Suprapubic skin (tissue), 4 donors: Measurements from ENCODE around the gene NTPCR. TPM values are rescaled to one million over a fixed set of nuclear protein-coding genes. Genes with fewer than 3 reads are reported as not detected.

ENCODE experiments used
- DNase-seq, 2 donors: peaks; one replicate each; pipeline ENCODE4 v3.0.0-alpha.2; 2019; ENCODE audit warnings: low spot score in 2 of 2
- H3K27ac ChIP-seq: fragments of 200-600 bp; sonication (generic); one replicate; pipeline ENCODE4 v1.5.1; 2019
- H3K27me3 ChIP-seq: fragments of 200-600 bp; sonication (generic); one replicate; pipeline ENCODE4 v1.5.1; 2019
- H3K36me3 ChIP-seq: fragments of 200-600 bp; sonication (generic); one replicate; pipeline ENCODE4 v1.5.1; 2019
- H3K4me1 ChIP-seq: fragments of 200-600 bp; sonication (generic); one replicate; pipeline ENCODE4 v1.5.1; 2019
- H3K4me3 ChIP-seq: fragments of 200-600 bp; sonication (generic); one replicate; pipeline ENCODE4 v1.5.1; 2019; ENCODE audit warnings: mild to moderate bottlenecking
- H3K9me3 ChIP-seq: fragments of 200-600 bp; sonication (generic); one replicate; pipeline ENCODE4 v1.5.1; 2019
- EP300 ChIP-seq: sonication (generic); formaldehyde crosslinking; IDR thresholded peaks from one replicate; pipeline ENCODE4 v1.6.1; 2017; ENCODE audit warnings: antibody characterized with exemption
- POLR2A ChIP-seq, 2 donors: fragments of 450-650 bp; IDR thresholded peaks; one replicate each; pipeline ENCODE4 v1.6.1; 2017; ENCODE audit warnings: antibody characterized with exemption in 2 of 2, mild to moderate bottlenecking in 2 of 2, moderate library complexity in 2 of 2
- POLR2AphosphoS5 ChIP-seq, 3 donors: sonication (generic); formaldehyde crosslinking; IDR thresholded peaks; one replicate each; pipeline ENCODE4 v1.6.1; 2017; ENCODE audit warnings: antibody characterized with exemption in 3 of 3
- WGBS: methylation state at CpG from one replicate; pipeline ENCODE4 v1.1.5; 2018; 5-methylcytosine and 5-hydroxymethylcytosine counted together
- total RNA-seq, 4 donors: library from RNA; depleted of rRNA; stranded (reverse); fragments of >200 nt; gene quantifications; one replicate each; pipeline ENCODE4 v1.1.0, GENCODE V29; 2016
- TF ChIP-seq, protein P1 (sequence below), 2 donors: fragments of 200-600 bp in 1 of 2; fragments of 450-650 bp in 1 of 2; sonication (generic) in 1 of 2; IDR thresholded peaks; one replicate each; pipeline ENCODE4 v1.5.1; 2016 to 2019; ENCODE audit warnings: antibody characterized with exemption in 2 of 2, mild to moderate bottlenecking in 1 of 2, moderate library complexity in 1 of 2

The NTPCR gene
- total RNA-seq, 4 donors from 2014 or later: 18.6 to 35.9 (median 28.4) TPM

DNA sequence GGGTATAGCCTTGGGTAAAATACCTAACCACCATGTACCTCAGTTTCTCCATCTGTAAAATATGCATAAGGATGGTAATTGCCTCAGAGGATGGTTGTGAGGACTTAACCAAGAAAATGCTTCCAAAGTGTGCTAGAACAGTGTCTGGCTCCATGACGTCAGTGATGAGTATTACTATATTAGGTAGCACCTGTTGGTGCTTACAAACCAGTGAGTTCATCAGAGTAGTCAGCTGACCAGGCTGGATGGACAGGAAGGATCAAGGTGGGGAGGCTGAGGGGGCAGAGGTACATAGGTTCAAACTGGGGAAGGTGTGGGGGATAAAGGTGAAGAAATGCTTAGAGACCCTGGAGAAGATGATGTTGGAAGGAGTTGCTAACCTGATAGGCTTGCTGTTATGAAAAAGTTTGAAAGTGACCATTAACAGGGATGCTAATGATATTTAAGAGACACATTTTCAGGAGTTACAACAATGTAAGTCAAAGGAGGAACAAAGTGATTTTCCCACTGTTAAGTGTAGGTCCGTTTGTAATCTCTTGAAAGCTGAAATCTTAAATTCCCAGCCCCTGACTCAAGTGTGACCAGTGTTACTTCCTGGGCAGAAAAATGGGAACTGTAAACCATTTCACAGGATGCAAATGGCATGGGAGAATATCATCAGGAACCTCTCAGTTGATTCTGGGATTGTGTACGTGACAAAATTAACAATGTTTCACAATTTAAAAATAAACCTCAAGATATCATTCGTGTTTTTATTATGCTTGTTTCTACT, 4.4 kb downstream of the NTPCR start:
- no peak for TF ChIP-seq POLR2AphosphoS5 (IDR thresholded peaks at IDR 0.05)
- TF ChIP-seq EP300: no peak
- TF ChIP-seq, protein P1, sequence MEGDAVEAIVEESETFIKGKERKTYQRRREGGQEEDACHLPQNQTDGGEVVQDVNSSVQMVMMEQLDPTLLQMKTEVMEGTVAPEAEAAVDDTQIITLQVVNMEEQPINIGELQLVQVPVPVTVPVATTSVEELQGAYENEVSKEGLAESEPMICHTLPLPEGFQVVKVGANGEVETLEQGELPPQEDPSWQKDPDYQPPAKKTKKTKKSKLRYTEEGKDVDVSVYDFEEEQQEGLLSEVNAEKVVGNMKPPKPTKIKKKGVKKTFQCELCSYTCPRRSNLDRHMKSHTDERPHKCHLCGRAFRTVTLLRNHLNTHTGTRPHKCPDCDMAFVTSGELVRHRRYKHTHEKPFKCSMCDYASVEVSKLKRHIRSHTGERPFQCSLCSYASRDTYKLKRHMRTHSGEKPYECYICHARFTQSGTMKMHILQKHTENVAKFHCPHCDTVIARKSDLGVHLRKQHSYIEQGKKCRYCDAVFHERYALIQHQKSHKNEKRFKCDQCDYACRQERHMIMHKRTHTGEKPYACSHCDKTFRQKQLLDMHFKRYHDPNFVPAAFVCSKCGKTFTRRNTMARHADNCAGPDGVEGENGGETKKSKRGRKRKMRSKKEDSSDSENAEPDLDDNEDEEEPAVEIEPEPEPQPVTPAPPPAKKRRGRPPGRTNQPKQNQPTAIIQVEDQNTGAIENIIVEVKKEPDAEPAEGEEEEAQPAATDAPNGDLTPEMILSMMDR (IDR thresholded peaks at IDR 0.05): no peak
- no peak for TF ChIP-seq POLR2A (IDR thresholded peaks at IDR 0.05)
- Histone ChIP-seq H3K4me3 (no peak overlapping the region), H3K9me3 (no peaks in the 10 kb centered on the region), H3K36me3 (peaks cover 19% of the 10 kb centered on the region), H3K27me3 (no peaks in the 10 kb centered on the region), H3K4me1 (peaks cover 22% of the 10 kb centered on the region), H3K27ac (no peak overlapping the region)
- DNase-seq: no peak
- 86% methylated on average over 4 of the region's 4 CpGs for WGBS

DNA sequence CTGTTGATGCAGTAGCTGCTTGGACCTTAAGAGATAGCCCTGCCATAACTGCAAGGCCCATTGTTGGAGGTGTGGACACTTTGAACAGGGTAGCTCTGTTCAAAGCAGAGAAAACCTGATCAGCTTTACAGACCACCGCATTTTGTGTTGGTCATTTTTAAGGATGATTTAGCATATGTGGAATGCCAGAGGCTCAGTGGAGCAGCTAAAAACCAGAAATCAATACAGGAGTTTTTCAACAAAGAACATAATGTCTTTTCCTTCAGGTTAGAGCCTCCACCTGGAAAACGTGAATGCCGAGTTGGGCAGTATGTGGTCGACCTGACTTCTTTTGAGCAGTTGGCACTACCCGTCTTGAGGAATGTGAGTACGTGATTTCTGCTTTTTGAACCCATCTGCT, 5.7 kb downstream of the NTPCR start:
- H3K4me1 ChIP-seq: peaks cover 16% of the 10 kb centered on the region
- no peak for TF ChIP-seq EP300
- TF ChIP-seq, protein P1 (IDR thresholded peaks at IDR 0.05): no peak
- TF ChIP-seq POLR2AphosphoS5 (IDR thresholded peaks at IDR 0.05): no peak
- no peak for TF ChIP-seq POLR2A (IDR thresholded peaks at IDR 0.05)
- 94% methylated on average over 6 of the region's 6 CpGs for WGBS
- H3K4me3 ChIP-seq: no peak overlapping the region
- H3K9me3 ChIP-seq: no peaks in the 10 kb centered on the region
- peaks cover 19% of the 10 kb centered on the region for H3K36me3 ChIP-seq
- H3K27me3 ChIP-seq: no peaks in the 10 kb centered on the region
- no peak overlapping the region for H3K27ac ChIP-seq
- DNase-seq: no peak

DNA sequence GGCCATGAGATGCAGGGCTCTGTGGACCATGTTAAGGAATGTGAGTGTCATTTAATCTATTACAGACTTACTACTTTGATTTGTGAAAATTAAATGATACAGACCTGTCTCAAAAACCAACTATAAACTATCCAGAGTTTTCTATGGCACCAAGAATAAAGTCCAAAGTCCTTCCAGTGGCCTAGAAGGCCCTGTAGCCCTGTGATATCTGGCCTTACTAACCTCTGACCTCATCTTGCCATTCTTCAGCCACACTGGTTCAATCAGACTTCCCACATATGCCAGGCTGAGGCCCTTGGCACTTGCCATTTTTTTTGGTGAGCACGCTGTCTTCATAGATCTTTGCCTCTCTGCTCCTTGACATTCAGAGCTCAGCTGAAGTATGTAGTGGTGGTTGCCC, 7.7 kb downstream of the NTPCR start:
- H3K4me1 ChIP-seq: peaks cover under 1% of the 10 kb centered on the region
- H3K27ac ChIP-seq: no peak overlapping the region
- WGBS: 100% methylated on average over 1 of the region's 1 CpG
- H3K27me3 ChIP-seq: no peaks in the 10 kb centered on the region
- TF ChIP-seq, protein P1 (IDR thresholded peaks at IDR 0.05): no peak
- TF ChIP-seq EP300: no peak
- no peak for TF ChIP-seq POLR2AphosphoS5 (IDR thresholded peaks at IDR 0.05)
- TF ChIP-seq POLR2A (IDR thresholded peaks at IDR 0.05): no peak
- no peaks in the 10 kb centered on the region for H3K9me3 ChIP-seq
- no peak for DNase-seq
- H3K4me3 ChIP-seq: no peak overlapping the region
- H3K36me3 ChIP-seq: peaks cover 19% of the 10 kb centered on the region

DNA sequence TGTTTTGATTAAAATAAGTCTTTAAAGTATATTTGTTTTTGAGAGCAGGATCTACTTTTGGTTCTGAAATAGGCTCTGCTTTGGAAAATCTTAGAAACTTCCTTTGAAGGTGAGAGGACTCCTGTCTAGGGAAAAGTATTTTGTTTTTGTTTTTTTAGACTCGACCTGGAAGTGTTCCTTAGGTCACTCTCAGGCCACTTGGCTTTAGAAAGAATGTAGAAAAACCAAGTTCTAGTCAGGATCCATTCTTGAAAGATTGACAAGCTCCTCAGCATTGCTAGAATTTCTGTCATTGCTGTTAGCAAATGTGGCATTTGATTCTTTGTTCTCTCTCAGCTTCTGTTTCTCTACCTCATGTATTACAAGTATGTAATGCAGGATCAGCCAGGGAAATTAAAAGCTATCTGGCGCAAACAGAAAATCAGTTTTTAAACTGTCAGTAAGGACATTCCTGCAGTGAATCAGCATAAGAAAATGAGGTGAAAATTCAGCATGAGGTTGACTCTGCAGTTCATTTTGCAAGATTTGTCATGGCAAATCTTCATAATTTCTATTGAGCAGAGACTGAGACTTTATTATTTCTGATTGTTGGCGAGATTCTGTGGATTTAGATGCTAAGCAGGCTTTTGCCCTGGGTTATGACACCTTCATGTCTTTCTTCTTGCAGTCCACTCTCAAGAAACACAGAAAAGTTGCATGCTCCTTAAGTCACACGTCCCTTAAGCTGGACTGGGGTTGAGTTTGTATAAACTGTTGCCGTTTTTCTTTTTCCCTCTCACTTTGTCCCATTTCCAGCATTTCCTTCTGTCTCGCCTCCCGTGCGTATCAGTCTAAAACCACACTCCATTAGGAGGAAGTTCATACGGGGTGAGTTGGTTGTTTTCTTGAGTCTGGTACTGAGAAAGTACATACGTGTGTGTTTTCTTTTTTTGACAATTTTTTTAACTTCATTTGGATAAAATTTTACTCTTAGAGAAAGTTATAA, 12.6 kb downstream of the NTPCR start:
- Histone ChIP-seq H3K4me3 (no peak overlapping the region), H3K9me3 (no peaks in the 10 kb centered on the region), H3K27ac (no peak overlapping the region), H3K4me1 (no peaks in the 10 kb centered on the region), H3K27me3 (no peaks in the 10 kb centered on the region), H3K36me3 (peaks cover 23% of the 10 kb centered on the region)
- WGBS: 71% methylated on average over 10 of the region's 10 CpGs
- no peak for DNase-seq
- TF ChIP-seq POLR2A (IDR thresholded peaks at IDR 0.05) (no peak), POLR2AphosphoS5 (IDR thresholded peaks at IDR 0.05) (no peak), EP300 (no peak)
- TF ChIP-seq, protein P1 (IDR thresholded peaks at IDR 0.05): no peak

DNA sequence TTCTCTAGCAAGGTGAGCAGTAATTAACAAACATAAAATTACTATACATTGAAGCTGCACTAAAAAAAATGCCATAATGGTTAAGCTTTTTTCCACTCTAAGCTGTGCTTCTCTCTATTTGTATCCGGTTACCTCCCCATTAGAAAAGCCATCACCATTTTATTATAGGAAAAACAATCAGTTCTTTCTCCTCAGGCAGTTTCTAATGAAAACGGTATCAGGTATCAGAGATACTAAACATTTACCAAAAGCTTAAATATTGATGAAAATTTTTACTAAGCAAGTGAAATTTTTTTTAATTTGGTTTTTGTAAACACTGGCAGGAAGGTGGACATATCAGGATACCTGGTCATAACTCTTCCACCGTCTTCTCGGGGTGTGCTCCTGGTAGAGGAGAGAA, 14.2 kb downstream of the NTPCR start:
- no peaks in the 10 kb centered on the region for H3K27me3 ChIP-seq
- peaks cover 12% of the 10 kb centered on the region for H3K36me3 ChIP-seq
- no peak overlapping the region for H3K27ac ChIP-seq
- no peak for DNase-seq
- 93% methylated on average over 4 of the region's 4 CpGs for WGBS
- H3K4me1 ChIP-seq: no peaks in the 10 kb centered on the region
- no peak overlapping the region for H3K4me3 ChIP-seq
- no peak for TF ChIP-seq POLR2A (IDR thresholded peaks at IDR 0.05)
- TF ChIP-seq EP300: no peak
- no peak for TF ChIP-seq POLR2AphosphoS5 (IDR thresholded peaks at IDR 0.05)
- TF ChIP-seq, protein P1 (IDR thresholded peaks at IDR 0.05): no peak
- no peaks in the 10 kb centered on the region for H3K9me3 ChIP-seq
